ENCODE data around the gene LZTR1.

DNA sequence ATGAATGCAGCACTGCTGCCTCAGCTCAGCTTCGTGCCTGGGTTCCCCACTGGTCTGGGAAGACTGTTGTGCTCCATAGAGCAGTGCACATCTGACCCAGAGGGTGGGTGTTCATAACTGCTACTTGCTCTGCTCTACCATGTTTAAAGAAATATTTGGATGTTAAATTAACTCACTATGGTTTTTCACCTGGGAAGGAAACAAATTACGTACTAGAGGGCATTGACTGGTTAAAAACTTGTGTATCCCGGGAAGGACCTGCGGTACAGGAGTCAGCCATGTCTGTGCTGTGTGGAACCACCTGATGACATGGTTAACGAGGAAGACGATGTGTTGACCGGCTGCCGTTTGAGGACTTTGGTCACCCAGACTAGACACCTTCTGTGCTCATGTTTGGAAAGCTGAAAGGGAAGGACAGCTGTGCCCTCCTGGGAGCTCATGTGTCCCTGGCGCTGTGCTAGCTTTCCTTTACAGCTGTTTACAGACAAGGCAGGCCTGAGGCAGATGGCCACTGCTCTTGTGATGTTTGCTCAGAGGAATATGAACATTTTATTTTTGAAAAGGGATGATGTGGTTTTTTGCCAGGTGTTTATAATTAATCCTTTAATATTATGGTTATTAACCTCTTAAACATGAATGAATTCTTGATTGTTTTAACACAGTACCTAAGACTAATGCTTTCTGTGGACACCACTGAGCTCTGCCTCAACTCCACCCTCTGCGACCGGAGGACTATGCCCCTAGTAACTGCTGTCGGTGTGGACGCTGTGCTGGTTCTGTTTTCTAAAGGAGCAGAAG lies 29.4 kb upstream of the LZTR1 start:
- TF ChIP-seq POLR2A (IDR thresholded peaks at IDR 0.05) = no peak
- TF ChIP-seq, protein P1, sequence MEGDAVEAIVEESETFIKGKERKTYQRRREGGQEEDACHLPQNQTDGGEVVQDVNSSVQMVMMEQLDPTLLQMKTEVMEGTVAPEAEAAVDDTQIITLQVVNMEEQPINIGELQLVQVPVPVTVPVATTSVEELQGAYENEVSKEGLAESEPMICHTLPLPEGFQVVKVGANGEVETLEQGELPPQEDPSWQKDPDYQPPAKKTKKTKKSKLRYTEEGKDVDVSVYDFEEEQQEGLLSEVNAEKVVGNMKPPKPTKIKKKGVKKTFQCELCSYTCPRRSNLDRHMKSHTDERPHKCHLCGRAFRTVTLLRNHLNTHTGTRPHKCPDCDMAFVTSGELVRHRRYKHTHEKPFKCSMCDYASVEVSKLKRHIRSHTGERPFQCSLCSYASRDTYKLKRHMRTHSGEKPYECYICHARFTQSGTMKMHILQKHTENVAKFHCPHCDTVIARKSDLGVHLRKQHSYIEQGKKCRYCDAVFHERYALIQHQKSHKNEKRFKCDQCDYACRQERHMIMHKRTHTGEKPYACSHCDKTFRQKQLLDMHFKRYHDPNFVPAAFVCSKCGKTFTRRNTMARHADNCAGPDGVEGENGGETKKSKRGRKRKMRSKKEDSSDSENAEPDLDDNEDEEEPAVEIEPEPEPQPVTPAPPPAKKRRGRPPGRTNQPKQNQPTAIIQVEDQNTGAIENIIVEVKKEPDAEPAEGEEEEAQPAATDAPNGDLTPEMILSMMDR (IDR thresholded peaks at IDR 0.05) = no peak

All from uterus (tissue), 2 donors.